ENCODE measurements around the gene CASP2. TPM values are rescaled to one million over a fixed set of nuclear protein-coding genes. Genes with fewer than 3 reads are reported as not detected.
"Not testable (repeated sequence)": the region's sequence is repeated elsewhere in the genome, so short reads cannot be mapped to it uniquely, and the experiment has no call there.

Gene CASP2
- total RNA-seq, 2 donors from 2014 or later = 19.6 to 20.2 TPM

DNA sequence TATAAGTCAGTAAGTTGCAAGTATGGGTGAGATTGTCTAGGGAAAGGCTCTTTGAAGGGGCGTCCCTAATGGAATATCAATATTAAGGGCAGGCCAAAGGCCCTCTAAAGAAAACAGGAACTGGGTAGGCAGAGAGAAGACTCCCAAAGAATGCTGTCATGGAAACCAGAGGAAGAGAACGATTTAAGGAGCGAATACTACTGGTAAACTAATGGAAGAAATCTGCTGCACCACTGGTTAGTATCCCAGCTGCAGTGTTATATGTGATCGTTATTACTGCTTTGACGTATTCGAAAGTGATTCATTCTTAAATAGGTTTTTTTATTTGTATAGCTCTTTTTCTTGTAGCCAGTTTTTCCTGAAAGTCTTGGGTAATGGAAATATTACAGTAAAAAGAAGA, 1.3 kb downstream of the CASP2 start:
- H3K4me1 ChIP-seq (replicated peaks) = no peaks in the 10 kb centered on the region
- TF ChIP-seq POLR2A (IDR thresholded peaks at IDR 0.05) = no peak
- TF ChIP-seq, protein P1, sequence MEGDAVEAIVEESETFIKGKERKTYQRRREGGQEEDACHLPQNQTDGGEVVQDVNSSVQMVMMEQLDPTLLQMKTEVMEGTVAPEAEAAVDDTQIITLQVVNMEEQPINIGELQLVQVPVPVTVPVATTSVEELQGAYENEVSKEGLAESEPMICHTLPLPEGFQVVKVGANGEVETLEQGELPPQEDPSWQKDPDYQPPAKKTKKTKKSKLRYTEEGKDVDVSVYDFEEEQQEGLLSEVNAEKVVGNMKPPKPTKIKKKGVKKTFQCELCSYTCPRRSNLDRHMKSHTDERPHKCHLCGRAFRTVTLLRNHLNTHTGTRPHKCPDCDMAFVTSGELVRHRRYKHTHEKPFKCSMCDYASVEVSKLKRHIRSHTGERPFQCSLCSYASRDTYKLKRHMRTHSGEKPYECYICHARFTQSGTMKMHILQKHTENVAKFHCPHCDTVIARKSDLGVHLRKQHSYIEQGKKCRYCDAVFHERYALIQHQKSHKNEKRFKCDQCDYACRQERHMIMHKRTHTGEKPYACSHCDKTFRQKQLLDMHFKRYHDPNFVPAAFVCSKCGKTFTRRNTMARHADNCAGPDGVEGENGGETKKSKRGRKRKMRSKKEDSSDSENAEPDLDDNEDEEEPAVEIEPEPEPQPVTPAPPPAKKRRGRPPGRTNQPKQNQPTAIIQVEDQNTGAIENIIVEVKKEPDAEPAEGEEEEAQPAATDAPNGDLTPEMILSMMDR (IDR thresholded peaks at IDR 0.05) = no peak
- no peak for TF ChIP-seq POLR2AphosphoS5 (IDR thresholded peaks at IDR 0.05)
- no peaks in the 10 kb centered on the region for H3K9me3 ChIP-seq
- H3K36me3 ChIP-seq = peaks cover 0 to 7% of the 10 kb centered on the region in 2 donors
- no peaks in the 10 kb centered on the region for H3K27me3 ChIP-seq (replicated peaks; ENCODE audit: insufficient read depth)
- WGBS = 20% methylated on average over 6 of the region's 6 CpGs
- no peak overlapping the region for H3K27ac ChIP-seq
- DNase-seq (ENCODE audit: low spot score) = no peak
- intact Hi-C loops (cut with DNase I) = loop anchor here (5.0 kb wide), 2 partner anchors 93 to 118 kb away; partner anchors contain the start of genes EPHA1 and ZYX
- H3K4me3 ChIP-seq = peak overlapping the region; percentile 80 to 84

DNA sequence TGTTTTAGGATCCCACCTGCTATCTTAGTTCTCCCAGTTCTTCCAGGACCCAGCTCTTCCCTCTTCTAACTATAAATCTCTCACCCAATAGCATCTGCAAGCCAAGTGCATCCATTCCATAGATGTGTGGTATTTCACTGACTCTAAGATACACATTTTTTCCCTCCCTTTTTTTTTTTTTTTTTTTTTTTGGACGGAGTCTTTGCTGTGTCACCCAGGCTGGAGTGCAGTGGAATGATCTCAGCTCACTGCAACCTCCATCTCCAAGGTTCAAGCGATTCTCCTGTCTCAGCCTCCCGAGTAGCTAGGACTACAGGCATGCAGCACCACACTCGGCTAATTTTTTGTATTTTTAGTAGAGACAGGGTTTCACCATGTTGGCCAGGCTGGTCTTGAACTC, 1.7 kb downstream of the CASP2 start:
- DNase-seq (ENCODE audit: low spot score); H3K4me1 ChIP-seq (replicated peaks); H3K27ac ChIP-seq; H3K4me3 ChIP-seq; H3K9me3 ChIP-seq; H3K27me3 ChIP-seq (replicated peaks; ENCODE audit: insufficient read depth): not testable (repeated sequence)
- WGBS = 48% methylated on average over 4 of the region's 4 CpGs
- peaks cover 0 to 10% of the 10 kb centered on the region in 2 donors for H3K36me3 ChIP-seq
- intact Hi-C loops (cut with DNase I) = loop anchor here (5.0 kb wide), 2 partner anchors 92 to 117 kb away; partner anchors contain the start of genes EPHA1 and ZYX

DNA sequence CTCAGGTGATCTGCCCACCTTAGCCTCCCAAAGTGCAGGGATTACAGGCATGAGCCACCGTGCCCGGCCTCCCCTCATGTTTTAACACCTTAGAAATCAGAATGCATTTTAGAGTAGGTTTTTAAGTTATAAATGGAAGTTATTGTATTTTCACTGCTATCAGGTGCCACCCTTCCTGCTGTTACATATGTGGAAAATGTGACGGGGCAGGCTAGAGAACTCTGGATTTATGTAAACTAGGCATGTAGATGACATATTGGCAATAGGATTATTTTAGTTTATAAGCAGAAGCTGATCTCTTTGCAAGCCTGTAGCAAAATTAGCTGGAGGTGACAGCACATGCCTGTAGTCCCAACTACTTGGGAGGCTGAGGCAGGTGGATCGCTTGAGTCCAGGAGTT, 2.1 kb downstream of the CASP2 start:
- 69% methylated on average over 4 of the region's 4 CpGs for WGBS
- H3K27ac ChIP-seq = no peak overlapping the region
- H3K36me3 ChIP-seq = peaks cover 2 to 12% of the 10 kb centered on the region in 2 donors
- no peak for TF ChIP-seq POLR2A (IDR thresholded peaks at IDR 0.05)
- TF ChIP-seq POLR2AphosphoS5 (IDR thresholded peaks at IDR 0.05) = no peak
- TF ChIP-seq, protein P1 (IDR thresholded peaks at IDR 0.05) = no peak
- no peaks in the 10 kb centered on the region for H3K4me1 ChIP-seq (replicated peaks)
- intact Hi-C loops (cut with DNase I) = no loop called here
- H3K4me3 ChIP-seq = no peak overlapping the region
- no peaks in the 10 kb centered on the region for H3K27me3 ChIP-seq (replicated peaks; ENCODE audit: insufficient read depth)
- H3K9me3 ChIP-seq = no peaks in the 10 kb centered on the region
- DNase-seq (ENCODE audit: low spot score) = no peak

DNA sequence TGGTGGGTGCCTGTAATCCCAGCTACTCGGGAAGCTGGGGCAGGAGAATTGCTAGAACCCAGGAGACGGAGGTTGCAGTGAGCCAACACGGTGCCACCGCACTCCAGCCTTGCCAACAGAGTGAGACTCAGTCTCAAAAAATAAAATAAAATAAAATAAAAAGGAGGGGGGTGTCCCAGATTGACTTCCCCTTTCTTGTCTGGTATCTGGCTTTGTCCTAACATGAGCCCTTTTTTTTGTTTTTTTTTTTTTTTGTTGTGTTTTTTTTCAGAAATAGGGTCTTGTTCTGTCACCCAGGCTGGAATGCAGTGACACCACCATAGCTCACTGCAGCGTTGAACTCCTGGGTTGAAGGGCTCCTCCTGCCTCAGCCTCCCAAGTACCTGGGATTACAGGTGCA, 4.7 kb downstream of the CASP2 start:
- H3K4me1 ChIP-seq (replicated peaks) = no peaks in the 10 kb centered on the region
- no peak overlapping the region for H3K4me3 ChIP-seq
- intact Hi-C loops (cut with DNase I) = no loop called here
- 93% methylated on average over 5 of the region's 5 CpGs for WGBS
- H3K27ac ChIP-seq = no peak overlapping the region
- no peaks in the 10 kb centered on the region for H3K9me3 ChIP-seq
- DNase-seq (ENCODE audit: low spot score) = no peak
- peaks cover 2 to 13% of the 10 kb centered on the region in 2 donors for H3K36me3 ChIP-seq
- H3K27me3 ChIP-seq (replicated peaks; ENCODE audit: insufficient read depth) = no peaks in the 10 kb centered on the region
- no peak for TF ChIP-seq POLR2AphosphoS5 (IDR thresholded peaks at IDR 0.05)
- TF ChIP-seq, protein P1 (IDR thresholded peaks at IDR 0.05) = no peak
- TF ChIP-seq POLR2A (IDR thresholded peaks at IDR 0.05) = no peak

DNA sequence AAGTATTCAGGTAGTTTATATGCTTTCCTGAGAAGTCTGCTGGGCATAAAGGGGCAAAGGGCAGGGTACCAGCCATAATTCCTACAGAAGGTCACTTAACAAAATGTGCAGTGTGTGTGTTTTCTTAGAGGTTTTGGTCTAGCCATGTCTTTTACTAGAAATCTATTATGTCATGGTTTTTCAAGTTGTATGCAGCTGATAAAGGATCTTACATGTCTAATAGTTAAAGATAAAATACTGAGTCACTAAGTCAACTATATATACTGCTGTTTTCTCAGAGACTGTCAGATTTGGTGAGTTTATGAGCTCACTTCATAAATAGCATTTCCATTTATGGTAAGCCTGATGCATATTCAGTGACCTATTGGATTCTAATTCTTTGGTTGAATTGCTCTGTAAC, 7.7 kb downstream of the CASP2 start:
- Histone ChIP-seq H3K36me3 (peaks cover 2 to 13% of the 10 kb centered on the region in 2 donors), H3K9me3 (no peaks in the 10 kb centered on the region), H3K4me1 (replicated peaks) (peaks cover 8% of the 10 kb centered on the region), H3K27ac (no peak overlapping the region), H3K4me3 (no peak overlapping the region), H3K27me3 (replicated peaks; ENCODE audit: insufficient read depth) (no peaks in the 10 kb centered on the region)
- TF ChIP-seq, protein P1 (IDR thresholded peaks at IDR 0.05) = no peak
- TF ChIP-seq POLR2A (IDR thresholded peaks at IDR 0.05) (no peak), POLR2AphosphoS5 (IDR thresholded peaks at IDR 0.05) (no peak)
- intact Hi-C loops (cut with DNase I) = no loop called here
- DNase-seq (ENCODE audit: low spot score) = no peak
